A673 (cell line): ENCODE results near the gene NPTN. TPM values are rescaled to one million over a fixed set of nuclear protein-coding genes. Genes with fewer than 3 reads are reported as not detected.
A peak's percentile ranks its signal among the peaks of the same experiment; 100 is the strongest.

Experiments
- BruUV-seq: library from RNA; stranded (reverse); fragments of 400-500 nt; replicated peaks from 2 replicates; lab custom pipeline; 2021; lab: Mats Ljungman, UMichigan
- CTCF ChIA-PET: fragments of 300-600 bp; sonication (Branson Sonifier 250); formaldehyde crosslinking; loops from one replicate; lab custom pipeline; 2022; ENCODE audit warnings: antibody characterized with exemption; lab: Charles Lee
- POLR2A ChIA-PET: fragments of 300-600 bp; sonication (Branson Sonifier 250); formaldehyde crosslinking; loops from one replicate; lab custom pipeline; 2022; ENCODE audit warnings: antibody characterized with exemption; ENCODE audit not compliant: low non-redundant PET; lab: Charles Lee
- DNase-seq: peaks from one replicate; pipeline ENCODE4 v3.0.0-alpha.2; 2015; ENCODE audit warnings: low spot score
- H3K27ac ChIP-seq: fragments of 200-600 bp; sonication (generic); 2 replicates; pipeline ENCODE4 v1.5.1; 2016; ENCODE audit warnings: mixed run types, low read depth, mild to moderate bottlenecking, mixed read lengths, antibody characterized with exemption, low read length; ENCODE audit not compliant: poor library complexity, severe bottlenecking
- H3K27me3 ChIP-seq: fragments of 200-600 bp; sonication (generic); replicated peaks from 2 replicates; pipeline ENCODE4 v1.6.1; 2017; ENCODE audit warnings: mixed run types, low read depth, mild to moderate bottlenecking, mixed read lengths, antibody characterized with exemption, low read length; ENCODE audit not compliant: insufficient read depth, poor library complexity
- H3K36me3 ChIP-seq: fragments of 200-600 bp; sonication (generic); 2 replicates; pipeline ENCODE4 v1.6.1; 2016; ENCODE audit warnings: mixed run types, mild to moderate bottlenecking, mixed read lengths, antibody characterized with exemption, low read length; ENCODE audit not compliant: insufficient read depth, poor library complexity, severe bottlenecking
- H3K4me1 ChIP-seq: fragments of 200-600 bp; sonication (generic); 2 replicates; pipeline ENCODE4 v1.6.1; 2017; ENCODE audit warnings: mixed run types, mild to moderate bottlenecking, mixed read lengths, antibody characterized with exemption, low read length; ENCODE audit not compliant: insufficient read depth, poor library complexity, severe bottlenecking
- H3K4me3 ChIP-seq: fragments of 200-600 bp; sonication (generic); 2 replicates; pipeline ENCODE4 v1.5.1; 2016; ENCODE audit warnings: low read depth, mixed run types, mild to moderate bottlenecking, mixed read lengths, low read length; ENCODE audit not compliant: poor library complexity, severe bottlenecking
- H3K9me3 ChIP-seq: fragments of 200-600 bp; sonication (generic); 2 replicates; pipeline ENCODE4 v1.6.1; 2016; ENCODE audit warnings: mixed run types, low read depth, mild to moderate bottlenecking, mixed read lengths, antibody characterized with exemption, low read length; ENCODE audit not compliant: poor library complexity, severe bottlenecking
- CTCF ChIP-seq: fragments of 300-800, 200-600 bp; sonication (generic); conservative IDR thresholded peaks from 2 replicates; pipeline ENCODE4 v1.5.1; 2017; ENCODE audit warnings: low read depth, mild to moderate bottlenecking, antibody characterized with exemption, low read length, moderate library complexity, mixed read lengths
- EZH2 ChIP-seq: fragments of 200-600 bp; sonication (generic); IDR thresholded peaks from 2 replicates; pipeline ENCODE4 v1.6.1; 2017; ENCODE audit warnings: borderline replicate concordance, low read depth, mild to moderate bottlenecking, mixed read lengths, antibody characterized with exemption, low read length; ENCODE audit not compliant: poor library complexity, severe bottlenecking
- intact Hi-C: fragments of 100-400 bp; cut with micrococcal nuclease; formaldehyde crosslinking; loops from one replicate; pipeline ENCODE4 v1.10.0; 2022; ENCODE audit not compliant: unreplicated experiment
- total RNA-seq: library from RNA; stranded (reverse); gene quantifications from 2 replicates; pipeline ENCODE4 v1.2.3, GENCODE V29; 2021

NPTN gene
- total RNA-seq, 1 experiment from 2014 or later = 101 TPM

GRCh38 chr15:73677733-73678132 is 44.5 kb upstream of the NPTN start:
- no peaks in the 10 kb centered on the region for H3K9me3 ChIP-seq
- no peaks in the 10 kb centered on the region for H3K4me1 ChIP-seq
- H3K36me3 ChIP-seq = no peaks in the 10 kb centered on the region
- no peaks in the 10 kb centered on the region for H3K27me3 ChIP-seq
- BruUV-seq = no TSS peak
- ChIA-PET POLR2A (no interaction called here), CTCF (interaction anchor here (0.6 to 3.9 kb wide), 3 partner anchors 11 to 118 kb away, joined by 4 to 38 read pairs (median 8); no protein-coding TSS in a partner anchor)
- DNase-seq = no peak
- H3K4me3 ChIP-seq = no peak overlapping the region
- H3K27ac ChIP-seq = no peak overlapping the region
- no peak for TF ChIP-seq EZH2
- no peak for TF ChIP-seq CTCF
- intact Hi-C loops = loop anchor here (1.0 kb wide), 1 partner anchor 23 kb away; no protein-coding TSS in a partner anchor

- no TSS peak for BruUV-seq
- TF ChIP-seq EZH2 (no peak), CTCF (peak; percentile 86)
- no peaks in the 10 kb centered on the region for H3K27me3 ChIP-seq
- no peaks in the 10 kb centered on the region for H3K36me3 ChIP-seq
- peak; percentile 70 for DNase-seq
- ChIA-PET POLR2A (no interaction called here), CTCF (interaction anchor here (0.6 to 3.9 kb wide), 5 partner anchors 12 to 117 kb away, joined by 3 to 38 read pairs (median 8); no protein-coding TSS in a partner anchor)
- H3K9me3 ChIP-seq = no peaks in the 10 kb centered on the region
- intact Hi-C loops = loop anchor here (1.0 kb wide), 1 partner anchor 23 kb away; no protein-coding TSS in a partner anchor
- no peaks in the 10 kb centered on the region for H3K4me1 ChIP-seq
- H3K4me3 ChIP-seq = no peak overlapping the region
- H3K27ac ChIP-seq = no peak overlapping the region
Observed at GRCh38 chr15:73677146-73677607, 44.0 kb upstream of the NPTN start.

DNA sequence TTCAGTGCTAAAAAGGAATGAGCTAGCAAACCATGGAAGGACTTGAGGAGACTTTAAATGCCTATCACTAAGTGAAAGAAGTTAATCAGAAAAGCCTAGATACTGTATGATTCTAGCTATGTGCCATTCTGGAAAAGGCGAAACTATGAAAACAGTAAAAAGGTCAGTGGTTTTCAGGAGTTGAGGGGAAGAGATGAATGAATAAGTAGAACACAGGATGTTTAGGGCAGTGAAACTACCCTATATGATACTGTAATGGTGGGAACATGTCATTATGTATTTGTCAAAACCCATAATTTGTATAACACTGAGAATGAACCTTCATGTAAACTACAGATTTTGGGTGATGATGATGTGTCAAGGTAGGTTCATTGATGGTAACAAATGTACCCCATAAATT is 41.4 kb upstream of the NPTN start:
- H3K36me3 ChIP-seq = no peaks in the 10 kb centered on the region
- no peak for DNase-seq
- no peaks in the 10 kb centered on the region for H3K4me1 ChIP-seq
- no peak overlapping the region for H3K4me3 ChIP-seq
- intact Hi-C loops = no loop called here
- H3K9me3 ChIP-seq = no peaks in the 10 kb centered on the region
- no peak for TF ChIP-seq CTCF
- TF ChIP-seq EZH2 = no peak
- BruUV-seq = no TSS peak
- no peaks in the 10 kb centered on the region for H3K27me3 ChIP-seq
- H3K27ac ChIP-seq = no peak overlapping the region
- ChIA-PET POLR2A (no interaction called here), CTCF (no interaction called here)
